ENCODE data around the gene SLC22A8. TPM values are rescaled to one million over a fixed set of nuclear protein-coding genes. Genes with fewer than 3 reads are reported as not detected.

Gene SLC22A8
- total RNA-seq, 1 donor from 2014 or later, result not detected

DNA sequence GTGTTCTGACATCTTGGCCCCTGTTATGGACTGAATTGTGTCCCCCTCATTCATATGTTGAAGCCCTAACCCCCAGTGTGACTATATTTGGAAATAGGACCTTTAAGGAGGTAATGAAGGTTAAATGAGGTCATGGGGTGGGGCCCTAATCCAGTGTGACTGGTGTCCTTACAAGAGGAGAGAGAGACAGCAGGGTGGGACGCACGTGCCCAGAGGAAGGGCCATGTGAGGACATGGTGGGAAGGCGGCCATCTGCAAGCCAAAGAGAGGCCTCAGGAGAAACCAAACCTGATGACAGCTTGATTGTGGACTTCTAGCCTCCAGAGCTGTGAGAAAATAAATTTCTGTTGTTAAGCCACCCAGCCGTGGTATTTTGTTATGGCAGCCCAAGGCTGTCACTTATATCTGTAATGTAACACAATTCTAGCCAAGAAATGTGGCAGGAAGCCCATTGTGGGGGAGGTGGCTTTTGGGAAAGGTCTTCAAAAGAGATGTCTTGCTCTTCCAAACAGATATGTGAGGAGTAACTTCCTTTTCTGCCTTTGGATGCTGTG, 54.5 kb downstream of the SLC22A8 start:
- Mint-ChIP-seq H3K36me3 (ENCODE audit: low read depth) (no peaks in the 10 kb centered on the region), H3K4me1 (no peaks in the 10 kb centered on the region), H3K27me3 (peaks cover 41% of the 10 kb centered on the region), H3K27ac (no peak overlapping the region), H3K4me3 (no peak overlapping the region), H3K9me3 (no peaks in the 10 kb centered on the region)
- TF ChIP-seq, protein P1, sequence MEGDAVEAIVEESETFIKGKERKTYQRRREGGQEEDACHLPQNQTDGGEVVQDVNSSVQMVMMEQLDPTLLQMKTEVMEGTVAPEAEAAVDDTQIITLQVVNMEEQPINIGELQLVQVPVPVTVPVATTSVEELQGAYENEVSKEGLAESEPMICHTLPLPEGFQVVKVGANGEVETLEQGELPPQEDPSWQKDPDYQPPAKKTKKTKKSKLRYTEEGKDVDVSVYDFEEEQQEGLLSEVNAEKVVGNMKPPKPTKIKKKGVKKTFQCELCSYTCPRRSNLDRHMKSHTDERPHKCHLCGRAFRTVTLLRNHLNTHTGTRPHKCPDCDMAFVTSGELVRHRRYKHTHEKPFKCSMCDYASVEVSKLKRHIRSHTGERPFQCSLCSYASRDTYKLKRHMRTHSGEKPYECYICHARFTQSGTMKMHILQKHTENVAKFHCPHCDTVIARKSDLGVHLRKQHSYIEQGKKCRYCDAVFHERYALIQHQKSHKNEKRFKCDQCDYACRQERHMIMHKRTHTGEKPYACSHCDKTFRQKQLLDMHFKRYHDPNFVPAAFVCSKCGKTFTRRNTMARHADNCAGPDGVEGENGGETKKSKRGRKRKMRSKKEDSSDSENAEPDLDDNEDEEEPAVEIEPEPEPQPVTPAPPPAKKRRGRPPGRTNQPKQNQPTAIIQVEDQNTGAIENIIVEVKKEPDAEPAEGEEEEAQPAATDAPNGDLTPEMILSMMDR (IDR thresholded peaks at IDR 0.05), result no peak
- DNase-seq, result no peak
- ATAC-seq (ENCODE audit: low read depth), result no peak
- intact Hi-C loops (cut with micrococcal nuclease), result no loop called here
- ChIA-PET CTCF (no interaction called here), POLR2A (no interaction called here)

DNA sequence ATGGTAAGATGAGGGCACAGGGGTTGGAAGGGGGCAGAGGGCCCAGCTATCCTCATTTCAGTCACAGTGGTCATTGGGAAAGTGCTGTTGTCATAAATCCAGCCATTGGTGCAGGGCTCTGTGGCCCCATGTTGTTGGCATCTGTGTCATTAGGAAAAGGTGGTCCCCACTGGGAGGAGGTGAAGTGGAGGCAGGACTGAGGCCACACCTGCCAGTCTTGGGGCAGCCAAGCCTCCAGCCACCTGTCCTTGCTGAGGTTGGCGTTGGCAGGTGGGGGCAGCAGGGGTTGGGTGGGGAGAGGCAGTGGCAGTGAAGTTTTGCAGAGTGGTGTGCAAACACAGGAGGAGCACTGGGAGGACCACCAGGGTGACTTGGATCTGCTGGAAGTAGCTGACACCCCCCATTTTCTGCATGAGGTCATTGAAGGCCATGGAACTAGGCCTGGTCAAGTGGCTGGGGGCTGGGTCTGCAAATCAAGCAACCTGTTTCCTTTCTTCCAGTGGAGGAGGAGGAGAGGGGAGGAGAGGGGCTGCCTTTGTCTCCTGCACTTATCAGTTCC, 56.1 kb downstream of the SLC22A8 start:
- Mint-ChIP-seq H3K4me1 (no peaks in the 10 kb centered on the region), H3K4me3 (no peak overlapping the region), H3K27ac (no peak overlapping the region), H3K27me3 (peaks cover 35% of the 10 kb centered on the region), H3K36me3 (ENCODE audit: low read depth) (no peaks in the 10 kb centered on the region), H3K9me3 (no peaks in the 10 kb centered on the region)
- POLR2A ChIA-PET, result no interaction called here
- DNase-seq, result no peak
- intact Hi-C loops (cut with micrococcal nuclease), result no loop called here
- CTCF ChIA-PET, result no interaction called here
- TF ChIP-seq, protein P1 (IDR thresholded peaks at IDR 0.05), result no peak
- no peak for ATAC-seq (ENCODE audit: low read depth)

DNA sequence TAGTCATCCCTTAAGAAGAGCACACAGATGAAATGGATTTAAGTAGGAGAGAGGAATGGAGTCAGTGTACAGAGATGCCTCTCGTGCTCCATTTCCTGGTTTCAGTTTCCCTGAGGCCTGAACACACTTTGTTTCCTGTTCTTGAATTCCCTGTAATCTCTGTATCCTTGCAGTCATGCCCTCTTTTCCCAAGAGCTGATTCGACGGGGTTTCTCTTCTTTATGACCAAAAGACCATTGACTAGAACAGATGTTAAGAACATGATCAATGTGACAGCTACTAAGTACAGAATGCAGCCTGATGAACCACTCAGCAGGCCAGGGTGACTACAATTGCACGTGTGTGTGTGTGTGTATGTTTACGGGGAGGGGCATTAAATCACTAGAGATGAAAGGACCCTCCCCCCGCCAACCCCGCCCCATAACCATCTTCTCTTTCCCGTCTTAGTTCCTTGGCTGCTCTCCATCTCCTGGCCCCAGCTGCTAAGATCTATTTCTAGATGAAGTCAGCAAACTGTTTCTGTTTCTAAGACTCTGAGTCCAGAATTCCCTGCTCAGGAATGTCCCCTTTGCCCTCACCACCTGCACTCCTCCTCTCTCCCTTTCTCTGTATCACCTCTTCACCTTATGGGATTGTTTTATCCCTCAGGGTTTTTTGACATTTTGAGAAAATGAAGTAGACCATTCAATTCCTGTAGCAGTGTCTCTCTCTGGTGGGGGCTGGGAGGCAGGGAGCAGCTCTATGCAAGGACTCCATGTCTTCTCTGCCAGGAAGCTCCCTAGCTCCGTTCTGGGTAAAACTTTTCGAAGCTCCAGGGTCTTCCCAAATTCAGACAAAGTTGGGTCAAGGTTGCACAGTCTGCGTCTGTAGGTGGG, 56.9 kb downstream of the SLC22A8 start:
- H3K36me3 Mint-ChIP-seq (ENCODE audit: low read depth), result no peaks in the 10 kb centered on the region
- CTCF ChIA-PET, result no interaction called here
- H3K27me3 Mint-ChIP-seq, result peaks cover 38% of the 10 kb centered on the region
- intact Hi-C loops (cut with micrococcal nuclease), result no loop called here
- no peak overlapping the region for H3K27ac Mint-ChIP-seq
- TF ChIP-seq, protein P1 (IDR thresholded peaks at IDR 0.05), result no peak
- POLR2A ChIA-PET, result no interaction called here
- no peaks in the 10 kb centered on the region for H3K9me3 Mint-ChIP-seq
- no peak overlapping the region for H3K4me3 Mint-ChIP-seq
- H3K4me1 Mint-ChIP-seq, result no peaks in the 10 kb centered on the region
- no peak for ATAC-seq (ENCODE audit: low read depth)
- no peak for DNase-seq

DNA sequence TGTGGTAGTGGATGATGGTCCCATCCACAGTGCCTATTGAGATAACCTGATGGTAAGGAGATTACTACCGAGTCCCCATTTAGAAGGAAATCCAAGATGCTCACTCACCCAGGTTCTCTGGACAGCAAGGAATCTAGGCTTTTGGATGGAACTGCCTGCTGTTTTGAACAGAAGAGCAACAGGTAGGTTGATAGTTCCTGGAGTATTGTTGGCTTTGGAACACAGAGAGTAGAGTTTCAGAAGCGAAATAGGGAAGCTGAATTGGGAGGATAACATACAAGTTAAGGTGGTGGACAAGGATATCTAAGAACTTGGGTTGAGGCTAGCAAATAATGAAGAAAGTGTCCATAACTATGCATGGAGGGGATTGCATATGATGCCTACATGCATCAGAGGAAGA, 58.5 kb downstream of the SLC22A8 start:
- peaks cover 34% of the 10 kb centered on the region for H3K27me3 Mint-ChIP-seq
- H3K9me3 Mint-ChIP-seq, result no peaks in the 10 kb centered on the region
- H3K4me1 Mint-ChIP-seq, result no peaks in the 10 kb centered on the region
- H3K4me3 Mint-ChIP-seq, result no peak overlapping the region
- DNase-seq, result no peak
- ChIA-PET POLR2A (no interaction called here), CTCF (no interaction called here)
- no peak overlapping the region for H3K27ac Mint-ChIP-seq
- no peak for ATAC-seq (ENCODE audit: low read depth)
- intact Hi-C loops (cut with micrococcal nuclease), result no loop called here
- TF ChIP-seq, protein P1 (IDR thresholded peaks at IDR 0.05), result no peak
- H3K36me3 Mint-ChIP-seq (ENCODE audit: low read depth), result no peaks in the 10 kb centered on the region

DNA sequence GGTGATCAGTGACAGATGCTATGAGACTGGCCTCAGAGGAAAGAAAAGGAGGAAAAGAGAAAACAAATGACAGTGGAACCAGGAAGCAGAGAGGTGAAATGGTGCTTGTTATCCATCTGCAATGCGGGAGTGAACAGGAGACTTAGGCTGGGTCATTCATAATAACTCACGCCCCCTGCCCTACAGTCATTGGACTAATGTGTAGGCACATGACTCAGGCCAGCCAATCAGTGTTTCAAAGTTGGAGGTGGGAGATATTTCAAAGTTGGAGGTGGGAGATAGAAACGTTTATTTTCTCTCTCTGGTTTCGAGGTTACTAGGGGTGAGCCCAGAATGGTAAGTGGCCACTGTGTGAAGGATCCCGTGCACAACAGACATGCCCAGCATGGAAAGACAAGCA, 61.2 kb downstream of the SLC22A8 start:
- peaks cover 35% of the 10 kb centered on the region for H3K27me3 Mint-ChIP-seq
- TF ChIP-seq, protein P1 (IDR thresholded peaks at IDR 0.05), result no peak
- no peaks in the 10 kb centered on the region for H3K36me3 Mint-ChIP-seq (ENCODE audit: low read depth)
- no peaks in the 10 kb centered on the region for H3K9me3 Mint-ChIP-seq
- H3K27ac Mint-ChIP-seq, result no peak overlapping the region
- ChIA-PET POLR2A (no interaction called here), CTCF (no interaction called here)
- DNase-seq (no peak), ATAC-seq (ENCODE audit: low read depth) (no peak)
- no peaks in the 10 kb centered on the region for H3K4me1 Mint-ChIP-seq
- intact Hi-C loops (cut with micrococcal nuclease), result no loop called here
- H3K4me3 Mint-ChIP-seq, result no peak overlapping the region
